K562 (cell line): Measurements from ENCODE around the gene MARCHF11. TPM values are rescaled to one million over a fixed set of nuclear protein-coding genes. Genes with fewer than 3 reads are reported as not detected.

Experiments
- ATAC-seq: fragments of 200-7000 bp; cut with Tn5 transposase; 3 replicates; pipeline ENCODE4 v1.9.1; 2020; ENCODE audit warnings: moderate library complexity
- BruUV-seq: library from RNA; stranded (reverse); fragments of 400-500 nt; replicated peaks from 2 replicates; lab custom pipeline; 2021; lab: Mats Ljungman, UMichigan
- CTCF ChIA-PET: fragments of 300-600 bp; formaldehyde crosslinking; extraction: SDS; loops from one replicate; lab custom pipeline; 2021; ENCODE audit warnings: low intra/inter-chr PET ratio; lab: Yijun Ruan, JAX
- POLR2A ChIA-PET: fragments of 300-600, 350-650 bp; sonication (Branson Sonifier 250); formaldehyde crosslinking; extraction: SDS; loops from one replicate; lab custom pipeline; 2021; ENCODE audit warnings: antibody characterized with exemption, inconsistent platforms; lab: Yijun Ruan, JAX
- DNase-seq, 4 experiments: peaks; one replicate each; pipeline versions ENCODE4 v3.0.0 to v3.0.0-alpha.2; 2011 to 2018; ENCODE audit warnings: low spot score in 3 of 4, mixed read lengths in 3 of 4; ENCODE audit errors: extremely low read depth in 1 of 4
- FAIRE-seq: peaks from 2 replicates; lab custom pipeline; 2011; peaks lifted over from hg19 to GRCh38; lab: Jason Lieb, UNC
- H2AFZ ChIP-seq: 2 replicates; pipeline ENCODE4 v1.6.0; 2011; ENCODE audit warnings: low read depth, low read length, control low read depth, inconsistent platforms
- H3K27ac ChIP-seq: fragments of 200-600 bp; 3 replicates; pipeline ENCODE4 v1.8.0; 2011; ENCODE audit warnings: low read depth, mild to moderate bottlenecking, control low read depth, inconsistent platforms, low read length, moderate library complexity, mixed read lengths; ENCODE audit errors: extremely low read depth
- H3K27me3 ChIP-seq, 2 experiments: fragments of 300-600 bp in 1 of 2; 2 replicates in 1 of 2; 3 replicates in 1 of 2; pipeline versions ENCODE4 v1.6.0 to v1.8.0; 2011; ENCODE audit warnings: inconsistent platforms in 2 of 2, low read length in 2 of 2, mild to moderate bottlenecking in 1 of 2, mixed read lengths in 1 of 2, moderate library complexity in 1 of 2; ENCODE audit not compliant: control insufficient read depth in 2 of 2, insufficient read depth in 2 of 2
- H3K36me3 ChIP-seq: fragments of 300-600 bp; 3 replicates; pipeline ENCODE4 v1.8.0; 2011; ENCODE audit warnings: mild to moderate bottlenecking, low read length, inconsistent platforms; ENCODE audit not compliant: control insufficient read depth, insufficient read depth
- H3K4me1 ChIP-seq, 2 experiments: fragments of 200-600 bp in 1 of 2; replicated peaks in 1 of 2; 2 replicates in 1 of 2; 3 replicates in 1 of 2; pipeline versions ENCODE4 v1.5.1 to v1.8.0; 2011; ENCODE audit warnings: inconsistent platforms in 2 of 2, low read length in 2 of 2, mild to moderate bottlenecking in 1 of 2, mixed read lengths in 1 of 2, moderate library complexity in 1 of 2; ENCODE audit not compliant: control insufficient read depth in 2 of 2, insufficient read depth in 2 of 2
- H3K4me2 ChIP-seq: 2 replicates; pipeline ENCODE4 v1.6.1; 2011; ENCODE audit warnings: low read length, control low read depth, inconsistent platforms, mixed read lengths; ENCODE audit not compliant: insufficient read depth
- H3K4me3 ChIP-seq: fragments of 200-600 bp; sonication (generic), shearing (Covaris generic); 2 replicates; pipeline ENCODE4 v1.5.1; 2016; ENCODE audit warnings: control low read depth, inconsistent platforms
- H3K79me2 ChIP-seq: fragments of 200-600 bp; 3 replicates; pipeline ENCODE4 v1.8.0; 2011; ENCODE audit warnings: low read length, inconsistent platforms; ENCODE audit not compliant: control insufficient read depth, insufficient read depth
- H3K9ac ChIP-seq, 2 experiments: 2 replicates each; pipeline versions ENCODE4 v1.6.0 to v1.6.1; 2011; ENCODE audit warnings: low read depth in 2 of 2, low read length in 2 of 2, control low read depth in 1 of 2, inconsistent platforms in 1 of 2, mild to moderate bottlenecking in 1 of 2, mixed read lengths in 1 of 2; ENCODE audit not compliant: insufficient read depth in 1 of 2
- H3K9me1 ChIP-seq: one replicate; pipeline ENCODE4 v1.6.0; 2011; ENCODE audit warnings: inconsistent platforms, mild to moderate bottlenecking, low read length, moderate library complexity; ENCODE audit not compliant: control insufficient read depth, insufficient read depth
- H3K9me3 ChIP-seq: replicated peaks from 2 replicates; pipeline ENCODE4 v1.5.1; 2011; ENCODE audit warnings: low read depth, low read length, inconsistent platforms; ENCODE audit not compliant: control insufficient read depth, insufficient read depth
- H4K20me1 ChIP-seq: replicated peaks from 2 replicates; pipeline ENCODE4 v1.6.1; 2011; ENCODE audit warnings: low read length, inconsistent platforms, mixed read lengths; ENCODE audit not compliant: control insufficient read depth, insufficient read depth
- BMI1 ChIP-seq: fragments of 150-350 bp; IDR thresholded peaks from 2 replicates; pipeline ENCODE4 v1.6.1; 2014; ENCODE audit warnings: low read length
- ETV5 ChIP-seq: sonication (generic); formaldehyde crosslinking; IDR thresholded peaks from 2 replicates; pipeline ENCODE4 v1.4.0; 2020; ENCODE audit warnings: low read depth, mild to moderate bottlenecking, missing genetic modification reagents
- PCBP1 ChIP-seq: fragments of 200-400 bp; formaldehyde crosslinking; IDR thresholded peaks from 2 replicates; pipeline ENCODE4 v1.6.1; 2018; ENCODE audit warnings: mild to moderate bottlenecking, low read depth, low read length; ENCODE audit not compliant: poor library complexity, severe bottlenecking
- SRF ChIP-seq, 2 experiments: fragments of 250-450, 450-650 bp in 1 of 2; sonication (Bioruptor Pico) in 1 of 2; sonication (generic) in 1 of 2; formaldehyde crosslinking; IDR thresholded peaks; 2 replicates each; pipeline versions ENCODE4 v1.5.0 to v1.5.1; 2020 to 2022; ENCODE audit warnings: mild to moderate bottlenecking in 1 of 2, missing genetic modification reagents in 1 of 2
- ZBTB1 ChIP-seq: sonication (generic); formaldehyde crosslinking; IDR thresholded peaks from 2 replicates; pipeline ENCODE4 v1.8.1; 2023; ENCODE audit warnings: missing genetic modification reagents, low read depth, mild to moderate bottlenecking, borderline replicate concordance
- ZNF133 ChIP-seq: fragments of 250-450 bp; sonication (Bioruptor Pico); IDR thresholded peaks from 2 replicates; pipeline ENCODE4 v1.4.0; 2020; ENCODE audit warnings: mild to moderate bottlenecking
- WGBS: fragments of 100-300 bp; shearing (Covaris generic); methylation state at CpG from one replicate; pipeline ENCODE4 v1.1.6; 2016; ENCODE audit warnings: low coverage, mixed read lengths; ENCODE audit not compliant: insufficient coverage; ENCODE audit errors: missing lambda C conversion rate; 5-methylcytosine and 5-hydroxymethylcytosine counted together
- in situ Hi-C: fragments of 300-500 bp; cut with MboI; formaldehyde crosslinking; loops from 4 replicates; pipeline ENCODE4 v1.15.0; 2018; ENCODE audit warnings: inconsistent platforms, mixed read lengths
- intact Hi-C: fragments of 100-400 bp; cut with micrococcal nuclease; formaldehyde crosslinking; loops from 2 replicates; pipeline ENCODE4 v1.14.2; 2022
- polyA plus RNA-seq, 8 experiments: library from polyadenylated mRNA; depleted of rRNA in 4 of 8; stranded (reverse) in 5 of 8; unstranded in 3 of 8; fragments of >200 nt; fragmentation: Nextera tagmentation in 2 of 8; fragmentation: Illumina TruSeq in 1 of 8; extraction: Ambion mirVana in 2 of 8; extraction: Trizol in 1 of 8; gene quantifications; 2 replicates each; pipeline versions ENCODE4 v1.2.1 to v1.2.3, GENCODE V29; 2011 to 2014; ENCODE audit warnings: inconsistent platforms in 1 of 8, missing spikeins in 1 of 8
- total RNA-seq, 7 experiments: library from RNA; depleted of rRNA in 6 of 7; stranded (reverse); fragments of >200 nt in 6 of 7; fragmentation: Illumina TruSeq in 2 of 7; extraction: Trizol in 2 of 7; gene quantifications; 2 replicates each; pipeline versions ENCODE4 v1.2.1 to v1.2.3, GENCODE V29; 2011 to 2021; ENCODE audit warnings: low replicate concordance in 1 of 7
- TF ChIP-seq, protein P1 (sequence below): sonication (generic); formaldehyde crosslinking; IDR thresholded peaks from 2 replicates; pipeline ENCODE4 v1.8.1; 2023; ENCODE audit warnings: missing genetic modification reagents, mild to moderate bottlenecking, borderline replicate concordance

The MARCHF11 gene
- total and polyA plus RNA-seq, 9 of the 15 experiments (the other 6 are each of a cell fraction or from before 2014, with no cell fraction given), result not detected

- ChIA-PET POLR2A (no interaction called here), CTCF (no interaction called here)
- no peaks in the 10 kb centered on the region for H4K20me1 ChIP-seq
- intact Hi-C loops, result no loop called here
- no peak overlapping the region for H3K9ac ChIP-seq
- no peak overlapping the region for H3K27ac ChIP-seq
- no peaks in the 10 kb centered on the region for H3K9me3 ChIP-seq
- H3K36me3 ChIP-seq, result no peaks in the 10 kb centered on the region
- no peak overlapping the region for H3K4me3 ChIP-seq
- no peak for DNase-seq
- no peaks in the 10 kb centered on the region for H3K27me3 ChIP-seq
- no TSS peak for BruUV-seq
- H3K79me2 ChIP-seq, result no peaks in the 10 kb centered on the region
- H3K4me2 ChIP-seq, result no peak overlapping the region
- in situ Hi-C loops, result no loop called here
- no peak for ATAC-seq
- H3K9me1 ChIP-seq, result no peaks in the 10 kb centered on the region
- no peak for FAIRE-seq
- TF ChIP-seq BMI1, result no peak
- TF ChIP-seq ZBTB1 (CRISPR knock-in tag), result no peak
- TF ChIP-seq, all 486 proteins: peak for 0
- Histone ChIP-seq H2AFZ (no peak overlapping the region), H3K4me1 (no peaks in the 10 kb centered on the region)
These were observed 153.9 kb downstream of the MARCHF11 start for GRCh38 chr5:16025681-16026080.

DNA sequence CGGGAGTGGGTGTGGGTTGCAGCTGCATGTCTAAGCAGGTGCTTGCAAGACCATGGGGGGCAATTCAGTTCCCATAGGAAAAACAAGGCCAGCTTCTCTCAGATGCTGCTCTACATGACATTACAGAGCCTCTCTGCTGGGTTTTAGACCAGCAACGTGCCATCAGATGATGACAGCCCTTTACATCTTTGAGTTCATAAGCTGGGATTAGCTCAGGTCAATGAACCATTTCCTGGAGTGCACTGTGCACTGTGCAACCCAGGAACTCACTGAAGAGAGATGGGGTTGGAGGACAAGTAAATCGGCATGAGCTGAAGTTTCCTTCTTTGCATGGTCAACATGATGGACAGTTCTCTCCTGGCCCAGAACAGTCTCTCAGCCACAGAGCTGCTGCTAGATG, 160.6 kb downstream of the MARCHF11 start:
- no peak for DNase-seq
- no peak for ATAC-seq
- Histone ChIP-seq H3K4me2 (no peak overlapping the region), H3K9me3 (peaks cover 2% of the 10 kb centered on the region; the same call in 1 of the 2 replicates), H4K20me1 (no peaks in the 10 kb centered on the region), H3K9ac (no peak overlapping the region), H3K27ac (no peak overlapping the region), H3K36me3 (no peaks in the 10 kb centered on the region), H2AFZ (no peak overlapping the region), H3K9me1 (no peaks in the 10 kb centered on the region), H3K4me1 (no peaks in the 10 kb centered on the region), H3K4me3 (no peak overlapping the region), H3K79me2 (no peaks in the 10 kb centered on the region), H3K27me3 (no peaks in the 10 kb centered on the region)
- CTCF ChIA-PET, result no interaction called here
- TF ChIP-seq PCBP1 (no peak), SRF (CRISPR knock-in tag; IDR thresholded peaks at IDR 0.05) (no peak), ZNF133 (CRISPR knock-in tag) (no peak), ETV5 (CRISPR knock-in tag) (no peak)
- TF ChIP-seq, protein P1, sequence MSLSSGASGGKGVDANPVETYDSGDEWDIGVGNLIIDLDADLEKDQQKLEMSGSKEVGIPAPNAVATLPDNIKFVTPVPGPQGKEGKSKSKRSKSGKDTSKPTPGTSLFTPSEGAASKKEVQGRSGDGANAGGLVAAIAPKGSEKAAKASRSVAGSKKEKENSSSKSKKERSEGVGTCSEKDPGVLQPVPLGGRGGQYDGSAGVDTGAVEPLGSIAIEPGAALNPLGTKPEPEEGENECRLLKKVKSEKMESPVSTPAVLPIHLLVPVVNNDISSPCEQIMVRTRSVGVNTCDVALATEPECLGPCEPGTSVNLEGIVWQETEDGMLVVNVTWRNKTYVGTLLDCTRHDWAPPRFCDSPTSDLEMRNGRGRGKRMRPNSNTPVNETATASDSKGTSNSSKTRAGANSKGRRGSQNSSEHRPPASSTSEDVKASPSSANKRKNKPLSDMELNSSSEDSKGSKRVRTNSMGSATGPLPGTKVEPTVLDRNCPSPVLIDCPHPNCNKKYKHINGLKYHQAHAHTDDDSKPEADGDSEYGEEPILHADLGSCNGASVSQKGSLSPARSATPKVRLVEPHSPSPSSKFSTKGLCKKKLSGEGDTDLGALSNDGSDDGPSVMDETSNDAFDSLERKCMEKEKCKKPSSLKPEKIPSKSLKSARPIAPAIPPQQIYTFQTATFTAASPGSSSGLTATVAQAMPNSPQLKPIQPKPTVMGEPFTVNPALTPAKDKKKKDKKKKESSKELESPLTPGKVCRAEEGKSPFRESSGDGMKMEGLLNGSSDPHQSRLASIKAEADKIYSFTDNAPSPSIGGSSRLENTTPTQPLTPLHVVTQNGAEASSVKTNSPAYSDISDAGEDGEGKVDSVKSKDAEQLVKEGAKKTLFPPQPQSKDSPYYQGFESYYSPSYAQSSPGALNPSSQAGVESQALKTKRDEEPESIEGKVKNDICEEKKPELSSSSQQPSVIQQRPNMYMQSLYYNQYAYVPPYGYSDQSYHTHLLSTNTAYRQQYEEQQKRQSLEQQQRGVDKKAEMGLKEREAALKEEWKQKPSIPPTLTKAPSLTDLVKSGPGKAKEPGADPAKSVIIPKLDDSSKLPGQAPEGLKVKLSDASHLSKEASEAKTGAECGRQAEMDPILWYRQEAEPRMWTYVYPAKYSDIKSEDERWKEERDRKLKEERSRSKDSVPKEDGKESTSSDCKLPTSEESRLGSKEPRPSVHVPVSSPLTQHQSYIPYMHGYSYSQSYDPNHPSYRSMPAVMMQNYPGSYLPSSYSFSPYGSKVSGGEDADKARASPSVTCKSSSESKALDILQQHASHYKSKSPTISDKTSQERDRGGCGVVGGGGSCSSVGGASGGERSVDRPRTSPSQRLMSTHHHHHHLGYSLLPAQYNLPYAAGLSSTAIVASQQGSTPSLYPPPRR, result no peak
- POLR2A ChIA-PET, result no interaction called here
- intact Hi-C loops, result no loop called here
- no TSS peak for BruUV-seq
- in situ Hi-C loops, result no loop called here
- FAIRE-seq, result no peak
- WGBS, result 0% methylated on average over 3 of the region's 3 CpGs
